GM19452 (cell line): ENCODE measurements around the gene APBB2.
A peak's percentile ranks its signal among the peaks of the same experiment; 100 is the strongest.
"Not testable (repeated sequence)": the region's sequence is repeated elsewhere in the genome, so short reads cannot be mapped to it uniquely, and the experiment has no call there.

Experiments
- ATAC-seq: cut with Tn5 transposase; IDR thresholded peaks from one replicate; pipeline ENCODE4 v1.9.1; 2021; ENCODE audit not compliant: unreplicated experiment

Gene APBB2

GRCh38 chr4:40952672-40953071 is 261.7 kb downstream of the APBB2 start:
- no peak for ATAC-seq

GRCh38 chr4:40952217-40952616 is 262.1 kb downstream of the APBB2 start:
- no peak for ATAC-seq

GRCh38 chr4:40951026-40951425 is 263.3 kb downstream of the APBB2 start:
- ATAC-seq: no peak

GRCh38 chr4:40949358-40950100 is 264.8 kb downstream of the APBB2 start:
- ATAC-seq: no peak

GRCh38 chr4:40948014-40948413 is 266.3 kb downstream of the APBB2 start:
- no peak for ATAC-seq

GRCh38 chr4:40946652-40947051 is 267.7 kb downstream of the APBB2 start:
- ATAC-seq: no peak

GRCh38 chr4:40940756-40941155 is 273.6 kb downstream of the APBB2 start:
- ATAC-seq: no peak

GRCh38 chr4:40940317-40940741 is 274.0 kb downstream of the APBB2 start:
- no peak for ATAC-seq

- no peak for ATAC-seq
Measured at GRCh38 chr4:40939856-40940255, 274.5 kb downstream of the APBB2 start.

GRCh38 chr4:40938337-40938736 is 276.0 kb downstream of the APBB2 start:
- ATAC-seq: no peak

GRCh38 chr4:40937140-40937725 is 277.1 kb downstream of the APBB2 start:
- ATAC-seq: no peak

GRCh38 chr4:40934676-40935075 is 279.7 kb downstream of the APBB2 start:
- no peak for ATAC-seq

GRCh38 chr4:40933272-40934053 is 280.9 kb downstream of the APBB2 start:
- no peak for ATAC-seq

- no peak for ATAC-seq
Measured at GRCh38 chr4:40931841-40932240, 282.5 kb downstream of the APBB2 start.

GRCh38 chr4:40931238-40931637 is 283.1 kb downstream of the APBB2 start:
- no peak for ATAC-seq

GRCh38 chr4:40927074-40927473 is 287.3 kb downstream of the APBB2 start:
- ATAC-seq: no peak

- no peak for ATAC-seq
Measured at GRCh38 chr4:40924793-40925117, 289.6 kb downstream of the APBB2 start.

GRCh38 chr4:40924096-40924792 is 290.1 kb downstream of the APBB2 start:
- ATAC-seq: peak; percentile 79

GRCh38 chr4:40923316-40924095 is 290.8 kb downstream of the APBB2 start:
- no peak for ATAC-seq

GRCh38 chr4:40919976-40920375 is 294.4 kb downstream of the APBB2 start:
- not testable (repeated sequence) for ATAC-seq

GRCh38 chr4:40918330-40918729 is 296.0 kb downstream of the APBB2 start:
- ATAC-seq: no peak
